Stimulated activated naive CD4-positive, alpha-beta T cell treated with Interleukin-2 at 50 U/mL for 16 hours (primary cell): ENCODE data around the gene SEC16A.
"Not testable (repeated sequence)": the region's sequence is repeated elsewhere in the genome, so short reads cannot be mapped to it uniquely, and the experiment has no call there.

Source experiments
- DNase-seq: peaks from one replicate; lab custom pipeline; 2025; lab: John Stamatoyannopoulos, UW

The SEC16A gene

GRCh38 chr9:136422876-136423275 is 60.0 kb downstream of the SEC16A start:
- DNase-seq: no peak

- DNase-seq: no peak
These were observed 61.0 kb downstream of the SEC16A start for GRCh38 chr9:136421791-136422190.

DNA sequence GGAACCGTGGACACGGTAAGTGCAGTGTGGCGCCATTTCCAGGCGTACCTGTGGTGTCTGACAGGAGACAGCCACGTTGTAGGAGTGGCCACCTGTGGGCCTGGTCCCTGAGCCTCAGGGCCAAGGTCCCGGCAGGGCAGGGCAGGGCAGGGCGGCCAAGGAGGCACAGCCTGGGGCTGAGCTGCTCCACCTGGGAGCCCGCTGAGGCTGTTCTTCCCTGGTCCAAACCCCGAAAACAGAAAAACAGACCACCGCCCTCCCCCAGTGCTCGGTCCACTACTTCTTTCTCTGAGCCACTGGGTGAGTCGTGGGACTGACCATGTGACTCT is 63.8 kb downstream of the SEC16A start:
- DNase-seq: no peak

GRCh38 chr9:136418182-136419091 is 64.4 kb downstream of the SEC16A start:
- no peak for DNase-seq

DNA sequence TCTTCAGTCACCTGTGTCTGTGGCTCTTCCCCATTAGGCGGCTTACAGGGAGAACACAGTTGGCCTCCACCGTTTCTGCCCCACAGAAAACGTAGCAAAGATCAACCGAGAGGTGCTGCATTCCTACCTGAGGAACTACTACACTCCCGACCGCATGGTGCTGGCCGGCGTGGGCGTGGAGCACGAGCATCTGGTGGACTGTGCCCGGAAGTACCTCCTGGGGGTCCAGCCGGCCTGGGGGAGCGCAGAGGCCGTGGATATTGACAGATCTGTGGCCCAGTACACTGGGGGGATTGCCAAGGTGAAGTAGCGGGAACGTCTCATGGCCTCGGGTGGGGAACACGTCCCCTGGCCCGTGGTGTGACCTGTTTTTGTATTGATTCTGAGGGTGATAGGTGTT is 65.9 kb downstream of the SEC16A start:
- DNase-seq: no peak

GRCh38 chr9:136416427-136416826 is 66.4 kb downstream of the SEC16A start:
- DNase-seq: no peak

- no peak for DNase-seq
These were observed 69.9 kb downstream of the SEC16A start for GRCh38 chr9:136412962-136413361.

DNA sequence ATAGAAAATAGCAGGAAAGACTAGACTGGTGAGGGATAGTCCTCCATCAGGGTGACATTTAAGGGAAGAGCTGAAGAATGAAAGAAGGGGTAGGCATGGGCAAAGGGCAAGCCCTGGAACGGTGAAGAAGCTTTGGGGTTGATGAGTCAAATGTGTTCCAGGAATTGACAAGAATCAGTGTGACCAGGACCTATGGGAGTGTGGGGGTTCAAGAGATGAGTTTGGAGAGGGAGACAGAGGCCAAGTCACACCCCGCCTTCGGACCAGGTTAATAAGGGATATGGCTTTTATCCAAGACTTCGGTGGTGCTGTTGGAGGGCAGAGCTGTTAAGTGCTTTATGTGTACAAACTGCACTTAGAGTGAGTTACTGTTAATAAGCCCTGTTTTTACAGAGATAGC is 71.5 kb downstream of the SEC16A start:
- no peak for DNase-seq

DNA sequence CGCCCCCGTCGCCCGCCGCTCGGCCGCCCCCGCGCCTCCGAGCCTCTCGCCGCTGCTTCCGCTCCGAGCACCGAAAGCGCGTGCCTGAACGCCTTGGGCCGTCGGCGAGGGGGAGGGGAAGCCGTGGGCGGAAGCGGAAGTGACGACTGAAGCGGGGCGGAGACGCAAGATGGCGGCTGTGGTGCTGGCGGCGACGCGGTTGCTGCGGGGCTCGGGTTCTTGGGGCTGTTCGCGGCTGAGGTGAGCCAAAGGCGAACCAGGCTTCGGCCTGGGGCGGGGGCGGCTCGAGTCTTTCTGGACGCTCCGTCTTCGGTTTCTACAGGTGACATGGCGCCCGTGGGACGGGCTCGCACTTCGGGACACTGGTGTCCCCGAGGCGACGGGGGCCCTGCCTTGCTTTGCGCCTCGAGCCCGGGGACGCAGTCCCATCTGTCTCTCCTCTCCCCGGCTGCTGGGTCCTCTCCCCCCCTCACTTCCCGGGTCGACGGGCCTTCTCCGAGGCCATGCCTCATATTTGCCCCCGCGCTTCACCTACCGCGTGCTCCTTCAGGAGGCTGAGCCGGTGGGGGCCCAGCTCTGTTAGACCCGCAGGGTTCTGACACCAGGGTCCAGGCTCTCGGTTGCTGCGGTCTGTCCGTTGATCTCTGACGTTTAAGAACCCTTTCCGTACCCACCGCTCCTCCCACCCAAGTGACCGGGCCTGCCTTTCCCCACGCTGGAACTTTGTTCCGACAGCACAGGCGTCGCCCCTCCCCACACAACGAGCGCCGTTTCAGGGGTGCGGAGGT is 72.1 kb downstream of the SEC16A start, which contains the start of the genes ENTR1 and PMPCA:
Gene ENTR1 (minus strand): TSS at position 115 of the 788 bp plus-strand sequence. CDS start 217 bp downstream, outside the sequence.
Gene PMPCA (plus strand): TSS at position 159 of the 788 bp plus-strand sequence. CDS start 11 bp downstream, at position 170.
- peak; percentile 93 for DNase-seq

- peak; percentile 41 for DNase-seq
These were observed 73.0 kb downstream of the SEC16A start for GRCh38 chr9:136409557-136410455.

DNA sequence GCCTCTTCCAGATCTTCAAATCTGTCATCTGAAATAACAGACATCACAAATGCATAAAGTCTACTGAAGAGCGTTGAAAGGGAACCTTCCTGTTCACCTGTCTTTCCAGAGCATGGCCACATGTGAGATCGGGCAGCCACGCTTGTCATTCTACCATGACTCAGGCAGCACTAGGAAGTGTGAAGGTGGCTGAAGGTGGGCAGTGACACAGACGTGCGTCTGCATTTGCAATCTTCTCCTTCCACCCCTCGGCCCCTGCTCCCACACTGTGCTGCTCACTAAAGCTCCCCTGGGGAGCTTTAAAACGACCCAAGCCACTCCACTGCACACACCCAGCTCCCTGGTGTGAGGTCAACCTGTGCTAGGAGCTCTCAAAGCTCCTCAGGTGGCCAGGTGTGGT is 74.9 kb downstream of the SEC16A start:
- no peak for DNase-seq

GRCh38 chr9:136407061-136407460 is 75.8 kb downstream of the SEC16A start:
- not testable (repeated sequence) for DNase-seq

- DNase-seq: not testable (repeated sequence)
These were observed 76.9 kb downstream of the SEC16A start for GRCh38 chr9:136405904-136406303.

GRCh38 chr9:136405481-136405880 is 77.4 kb downstream of the SEC16A start:
- DNase-seq: no peak

- no peak for DNase-seq
These were observed 78.1 kb downstream of the SEC16A start for GRCh38 chr9:136404801-136405136.

DNA sequence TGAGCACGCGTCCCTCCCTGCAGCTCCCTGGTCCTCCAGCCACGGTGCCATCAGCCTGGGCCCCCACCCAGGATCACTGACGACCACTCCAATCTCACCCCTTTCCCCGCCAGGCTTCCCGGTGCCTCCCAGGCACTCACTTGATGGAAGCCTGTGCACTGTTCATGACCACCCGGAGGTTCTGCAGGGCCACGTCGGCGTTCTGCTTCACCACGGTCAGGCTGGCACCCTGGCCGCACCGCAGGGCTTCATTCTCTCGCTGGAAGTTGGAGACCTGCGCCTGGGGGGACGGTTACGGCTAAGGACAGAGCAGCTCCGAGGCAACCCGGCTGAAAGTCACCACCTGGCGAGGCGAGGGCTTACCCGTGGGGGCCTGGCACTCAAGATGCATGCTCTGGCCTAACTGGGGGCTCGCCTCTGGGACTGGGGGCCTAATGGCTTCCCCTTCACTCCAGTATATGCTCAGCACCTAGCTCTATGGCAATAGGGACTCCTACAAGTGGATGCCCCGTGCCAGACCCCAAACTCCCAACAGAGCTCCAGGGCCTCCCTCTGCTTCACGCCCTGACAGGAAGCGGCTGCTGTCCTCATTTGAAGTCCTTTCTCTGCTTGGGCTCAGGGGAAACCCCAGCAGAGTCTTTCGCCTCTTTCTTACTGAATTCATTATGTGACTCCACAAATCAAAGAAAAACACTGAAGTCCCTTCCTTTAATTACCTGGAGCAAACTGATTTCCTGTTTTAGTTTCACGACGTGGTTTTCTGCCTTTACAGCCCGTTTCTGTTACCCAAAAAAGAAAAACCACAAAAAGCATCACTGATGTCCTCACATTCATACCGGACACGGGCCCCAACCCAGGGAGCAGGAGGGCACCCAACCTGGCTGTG is 78.7 kb downstream of the SEC16A start:
- peak; percentile 36 for DNase-seq

DNA sequence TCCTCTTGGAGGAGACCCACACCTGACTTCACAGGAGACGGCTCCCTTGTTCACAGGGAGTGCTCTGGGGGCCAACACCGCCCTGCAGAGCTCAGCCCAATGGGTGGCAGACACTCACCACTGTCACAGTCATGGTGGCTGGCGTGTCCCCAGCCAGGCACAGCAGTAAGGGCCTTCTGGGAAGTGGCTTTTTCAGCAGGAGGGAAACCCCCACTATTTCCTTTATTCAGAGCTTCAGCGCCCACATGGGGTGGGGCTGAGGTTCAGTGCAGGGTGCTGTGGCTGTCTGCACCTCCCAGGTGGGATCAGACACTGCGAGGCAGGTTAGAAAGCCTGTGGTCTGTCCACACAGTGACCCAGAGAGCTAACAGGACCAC is 79.3 kb downstream of the SEC16A start:
- DNase-seq: peak; percentile 81

DNA sequence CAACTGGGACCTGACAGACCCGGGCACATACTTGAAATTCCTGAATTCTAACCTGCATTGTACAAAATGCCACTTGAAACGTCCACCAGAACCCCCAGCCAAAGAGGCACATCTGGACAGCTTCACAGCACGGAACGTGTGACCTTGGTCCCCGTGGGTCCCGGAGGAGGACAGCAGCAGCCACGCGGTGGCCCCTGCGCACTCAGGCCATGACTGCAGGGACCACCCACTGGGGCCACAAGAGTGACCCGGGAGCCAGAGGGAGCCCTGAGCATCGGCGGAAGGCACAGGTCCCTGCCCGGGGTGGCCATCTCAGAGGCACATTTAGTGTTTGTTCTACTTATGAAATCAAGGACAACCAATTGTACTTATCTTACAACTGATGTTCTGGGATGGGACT is 80.8 kb downstream of the SEC16A start:
- DNase-seq: no peak

- no peak for DNase-seq
These were observed 81.5 kb downstream of the SEC16A start for GRCh38 chr9:136401173-136401922.
